GM12878 (cell line): ENCODE measurements around the gene MCM9. TPM values are rescaled to one million over a fixed set of nuclear protein-coding genes. Genes with fewer than 3 reads are reported as not detected.

Experiments used
- ATAC-seq: fragments of 200-7000 bp; cut with Tn5 transposase; 3 replicates; pipeline ENCODE4 v1.9.1; 2020; ENCODE audit warnings: mild to moderate bottlenecking, moderate library complexity
- BruUV-seq: library from RNA; stranded (reverse); fragments of 400-500 nt; replicated peaks from 2 replicates; lab custom pipeline; 2021; lab: Mats Ljungman, UMichigan
- CTCF ChIA-PET: fragments of 300-600 bp; sonication (Branson Sonifier 250); formaldehyde crosslinking; extraction: SDS; loops from one replicate; lab custom pipeline; 2021; ENCODE audit warnings: inconsistent platforms; lab: Yijun Ruan, JAX
- POLR2A ChIA-PET: fragments of 350-600 bp; formaldehyde crosslinking; extraction: SDS; loops from one replicate; lab custom pipeline; 2021; ENCODE audit warnings: inconsistent platforms; lab: Charles Lee
- RAD21 ChIA-PET: fragments of 300-600 bp; sonication (Branson Sonifier 250); formaldehyde crosslinking; loops from one replicate; lab custom pipeline; 2023; ENCODE audit warnings: antibody characterized with exemption; ENCODE audit not compliant: unreplicated experiment; lab: Charles Lee
- SMC1A ChIA-PET: fragments of 300-600 bp; sonication (Branson Sonifier 250); formaldehyde crosslinking; loops from one replicate; lab custom pipeline; 2023; ENCODE audit not compliant: unreplicated experiment, uncharacterized antibody; lab: Charles Lee
- DNase-seq: peaks from one replicate; pipeline ENCODE4 v3.0.0-alpha.2; 2011; ENCODE audit warnings: low read depth, low spot score
- FAIRE-seq: peaks from 3 replicates; lab custom pipeline; 2011; peaks lifted over from hg19 to GRCh38; lab: Jason Lieb, UNC
- H2AFZ ChIP-seq: 2 replicates; pipeline ENCODE4 v1.6.0; 2011; ENCODE audit warnings: low read depth, low read length, control low read depth; ENCODE audit not compliant: control insufficient read depth
- H3K27ac ChIP-seq: 2 replicates; pipeline ENCODE4 v1.5.1; 2011; ENCODE audit warnings: control low read depth; ENCODE audit not compliant: control insufficient read depth, insufficient read depth
- H3K27me3 ChIP-seq, 2 experiments: replicated peaks in 1 of 2; 2 replicates each; pipeline versions ENCODE4 v1.6.0 to v1.6.1; 2011; ENCODE audit warnings: low read length in 1 of 2; ENCODE audit not compliant: control insufficient read depth in 2 of 2, insufficient read depth in 2 of 2
- H3K36me3 ChIP-seq, 2 experiments: 2 replicates each; pipeline ENCODE4 v1.5.1; 2011; ENCODE audit warnings: low read length in 1 of 2; ENCODE audit not compliant: control insufficient read depth in 2 of 2, insufficient read depth in 2 of 2
- H3K4me1 ChIP-seq: 2 replicates; pipeline ENCODE4 v1.6.1; 2011; ENCODE audit warnings: mild to moderate bottlenecking, low read length, moderate library complexity, mixed read lengths; ENCODE audit not compliant: control insufficient read depth, insufficient read depth
- H3K4me2 ChIP-seq: 2 replicates; pipeline ENCODE4 v1.6.0; 2011; ENCODE audit warnings: control low read depth; ENCODE audit not compliant: control insufficient read depth, insufficient read depth
- H3K4me3 ChIP-seq: fragments of 200-600 bp; sonication (generic); 2 replicates; pipeline ENCODE4 v1.5.1; 2016
- H3K79me2 ChIP-seq: 2 replicates; pipeline ENCODE4 v1.6.0; 2011; ENCODE audit warnings: low read length; ENCODE audit not compliant: control insufficient read depth, insufficient read depth
- H3K9ac ChIP-seq: 2 replicates; pipeline ENCODE4 v1.8.0; 2011; ENCODE audit warnings: low read length, control low read depth, mixed read lengths; ENCODE audit not compliant: control insufficient read depth, insufficient read depth
- H3K9me3 ChIP-seq: replicated peaks from 3 replicates; pipeline ENCODE4 v1.5.1; 2011; ENCODE audit warnings: mild to moderate bottlenecking, low read length; ENCODE audit not compliant: control insufficient read depth, insufficient read depth
- H4K20me1 ChIP-seq: 2 replicates; pipeline ENCODE4 v1.6.0; 2011; ENCODE audit not compliant: control insufficient read depth, insufficient read depth
- ATF2 ChIP-seq: IDR thresholded peaks from 2 replicates; pipeline ENCODE4 v1.6.1; 2012; ENCODE audit warnings: low read length, inconsistent platforms
- CBX3 ChIP-seq: fragments of 200-600 bp; sonication (generic); IDR thresholded peaks from 2 replicates; pipeline ENCODE4 v1.6.1; 2016; ENCODE audit warnings: low read depth, borderline replicate concordance
- CBX5 ChIP-seq: sonication (generic); IDR thresholded peaks from 2 replicates; pipeline ENCODE4 v1.6.1; 2016; ENCODE audit warnings: low read depth, moderate library complexity, mild to moderate bottlenecking, inconsistent platforms
- CHD4 ChIP-seq: fragments of 200-600 bp; sonication (generic); IDR thresholded peaks from 2 replicates; pipeline ENCODE4 v1.6.1; 2016; ENCODE audit warnings: mild to moderate bottlenecking
- JUND ChIP-seq: IDR thresholded peaks from 2 replicates; pipeline ENCODE4 v1.6.1; 2012; ENCODE audit warnings: low read depth, mild to moderate bottlenecking, low read length, improper control_type of control experiment, moderate library complexity
- NFXL1 ChIP-seq: fragments of 450-650 bp; IDR thresholded peaks from 2 replicates; pipeline ENCODE4 v1.6.1; 2017; ENCODE audit warnings: antibody characterized with exemption, mild to moderate bottlenecking, borderline replicate concordance
- SMAD5 ChIP-seq: IDR thresholded peaks from 2 replicates; pipeline ENCODE4 v1.6.1; 2016; ENCODE audit warnings: antibody characterized with exemption, low read depth
- TCF3 ChIP-seq: IDR thresholded peaks from 2 replicates; pipeline ENCODE4 v1.6.1; 2012; ENCODE audit warnings: low read depth, mild to moderate bottlenecking, low read length, borderline replicate concordance; ENCODE audit not compliant: insufficient read depth
- ZNF217 ChIP-seq: fragments of 450-650 bp; IDR thresholded peaks from 2 replicates; pipeline ENCODE4 v1.6.1; 2017; ENCODE audit warnings: antibody characterized with exemption, mild to moderate bottlenecking
- WGBS: methylation state at CpG from one replicate; pipeline ENCODE4 v1.1.6; 2016; ENCODE audit warnings: low lambda C conversion rate; ENCODE audit not compliant: insufficient replicate concordance, insufficient coverage; ENCODE audit errors: missing lambda C conversion rate; 5-methylcytosine and 5-hydroxymethylcytosine counted together
- in situ Hi-C: fragments of 300-500 bp; cut with MboI; formaldehyde crosslinking; loops from 9 replicates; pipeline ENCODE4 v1.14.3; 2018; ENCODE audit warnings: mixed read lengths
- intact Hi-C: fragments of 100-400 bp; cut with micrococcal nuclease; formaldehyde crosslinking; loops from one replicate; pipeline ENCODE4 v1.14.2; 2022; ENCODE audit not compliant: unreplicated experiment
- polyA plus RNA-seq, 11 experiments: library from polyadenylated mRNA; depleted of rRNA in 4 of 11; unstranded in 6 of 11; stranded (reverse) in 5 of 11; fragments of >200 nt; fragmentation: Nextera tagmentation in 4 of 11; fragmentation: Illumina TruSeq in 1 of 11; extraction: Ambion mirVana in 4 of 11; extraction: Trizol in 1 of 11; gene quantifications; 1 replicate in 1 of 11; 2 replicates in 10 of 11; pipeline versions ENCODE4 v1.2.1 to v1.2.3, GENCODE V29; 2011 to 2016; ENCODE audit warnings: inconsistent platforms in 2 of 11, missing spikeins in 2 of 11, low read depth in 1 of 11
- total RNA-seq, 4 experiments: library from RNA; depleted of rRNA in 3 of 4; stranded (reverse); fragments of >200 nt in 3 of 4; fragmentation: Illumina TruSeq in 1 of 4; extraction: Trizol in 1 of 4; gene quantifications; 2 replicates each; pipeline versions ENCODE4 v1.2.1 to v1.2.3, GENCODE V29; 2013 to 2021
- TF ChIP-seq, protein P1 (sequence below): fragments of 450-650 bp; IDR thresholded peaks from 2 replicates; pipeline ENCODE4 v1.6.1; 2018; ENCODE audit warnings: borderline replicate concordance, mild to moderate bottlenecking; ENCODE audit not compliant: partially characterized antibody
- TF ChIP-seq, protein P2 (sequence below): fragments of 450-650 bp; IDR thresholded peaks from 2 replicates; pipeline ENCODE4 v1.6.1; 2017; ENCODE audit warnings: mild to moderate bottlenecking, moderate library complexity
- TF ChIP-seq, protein P3 (sequence below): fragments of 450-650 bp; IDR thresholded peaks from 2 replicates; pipeline ENCODE4 v1.6.1; 2016; ENCODE audit warnings: mild to moderate bottlenecking, moderate library complexity, borderline replicate concordance

The MCM9 gene
- total and polyA plus RNA-seq, 10 of the 15 experiments (the other 5 are each of a cell fraction or from before 2014, with no cell fraction given): 3.4 to 18.5 (median 9.7) TPM

- Histone ChIP-seq H4K20me1 (no peaks in the 10 kb centered on the region), H3K4me3 (no peak overlapping the region), H3K27ac (no peak overlapping the region), H3K79me2 (no peaks in the 10 kb centered on the region), H2AFZ (no peak overlapping the region), H3K4me2 (no peak overlapping the region), H3K27me3 (no peaks in the 10 kb centered on the region), H3K4me1 (no peaks in the 10 kb centered on the region), H3K9me3 (no peaks in the 10 kb centered on the region), H3K36me3 (no peaks in the 10 kb centered on the region), H3K9ac (no peak overlapping the region)
- no peak for ATAC-seq
- intact Hi-C loops (no loop called here), in situ Hi-C loops (no loop called here)
- no TSS peak for BruUV-seq
- FAIRE-seq: no peak
- 100% methylated on average over 2 of the region's 2 CpGs for WGBS
- DNase-seq: no peak
- RAD21 ChIA-PET: no interaction called here
- CTCF ChIA-PET: no interaction called here
- SMC1A ChIA-PET: interaction anchor here (1.6 kb wide), 1 partner anchor 17 kb away, joined by 5 read pairs; no protein-coding TSS in a partner anchor
- POLR2A ChIA-PET: interaction anchor here (0.5 kb wide), 1 partner anchor 821 kb away, joined by 3 read pairs; no protein-coding TSS in a partner anchor
- TF ChIP-seq, protein P1, sequence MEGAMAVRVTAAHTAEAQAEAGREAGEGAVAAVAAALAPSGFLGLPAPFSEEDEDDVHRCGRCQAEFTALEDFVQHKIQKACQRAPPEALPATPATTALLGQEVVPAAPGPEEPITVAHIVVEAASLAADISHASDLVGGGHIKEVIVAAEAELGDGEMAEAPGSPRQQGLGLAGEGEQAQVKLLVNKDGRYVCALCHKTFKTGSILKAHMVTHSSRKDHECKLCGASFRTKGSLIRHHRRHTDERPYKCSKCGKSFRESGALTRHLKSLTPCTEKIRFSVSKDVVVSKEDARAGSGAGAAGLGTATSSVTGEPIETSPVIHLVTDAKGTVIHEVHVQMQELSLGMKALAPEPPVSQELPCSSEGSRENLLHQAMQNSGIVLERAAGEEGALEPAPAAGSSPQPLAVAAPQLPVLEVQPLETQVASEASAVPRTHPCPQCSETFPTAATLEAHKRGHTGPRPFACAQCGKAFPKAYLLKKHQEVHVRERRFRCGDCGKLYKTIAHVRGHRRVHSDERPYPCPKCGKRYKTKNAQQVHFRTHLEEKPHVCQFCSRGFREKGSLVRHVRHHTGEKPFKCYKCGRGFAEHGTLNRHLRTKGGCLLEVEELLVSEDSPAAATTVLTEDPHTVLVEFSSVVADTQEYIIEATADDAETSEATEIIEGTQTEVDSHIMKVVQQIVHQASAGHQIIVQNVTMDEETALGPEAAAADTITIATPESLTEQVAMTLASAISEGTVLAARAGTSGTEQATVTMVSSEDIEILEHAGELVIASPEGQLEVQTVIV: no peak
- TF ChIP-seq CHD4 (no peak), ATF2 (no peak), NFXL1 (no peak), JUND (no peak), CBX5 (no peak), TCF3 (no peak), ZNF217 (no peak), CBX3 (no peak), SMAD5 (no peak)
- TF ChIP-seq, protein P2, sequence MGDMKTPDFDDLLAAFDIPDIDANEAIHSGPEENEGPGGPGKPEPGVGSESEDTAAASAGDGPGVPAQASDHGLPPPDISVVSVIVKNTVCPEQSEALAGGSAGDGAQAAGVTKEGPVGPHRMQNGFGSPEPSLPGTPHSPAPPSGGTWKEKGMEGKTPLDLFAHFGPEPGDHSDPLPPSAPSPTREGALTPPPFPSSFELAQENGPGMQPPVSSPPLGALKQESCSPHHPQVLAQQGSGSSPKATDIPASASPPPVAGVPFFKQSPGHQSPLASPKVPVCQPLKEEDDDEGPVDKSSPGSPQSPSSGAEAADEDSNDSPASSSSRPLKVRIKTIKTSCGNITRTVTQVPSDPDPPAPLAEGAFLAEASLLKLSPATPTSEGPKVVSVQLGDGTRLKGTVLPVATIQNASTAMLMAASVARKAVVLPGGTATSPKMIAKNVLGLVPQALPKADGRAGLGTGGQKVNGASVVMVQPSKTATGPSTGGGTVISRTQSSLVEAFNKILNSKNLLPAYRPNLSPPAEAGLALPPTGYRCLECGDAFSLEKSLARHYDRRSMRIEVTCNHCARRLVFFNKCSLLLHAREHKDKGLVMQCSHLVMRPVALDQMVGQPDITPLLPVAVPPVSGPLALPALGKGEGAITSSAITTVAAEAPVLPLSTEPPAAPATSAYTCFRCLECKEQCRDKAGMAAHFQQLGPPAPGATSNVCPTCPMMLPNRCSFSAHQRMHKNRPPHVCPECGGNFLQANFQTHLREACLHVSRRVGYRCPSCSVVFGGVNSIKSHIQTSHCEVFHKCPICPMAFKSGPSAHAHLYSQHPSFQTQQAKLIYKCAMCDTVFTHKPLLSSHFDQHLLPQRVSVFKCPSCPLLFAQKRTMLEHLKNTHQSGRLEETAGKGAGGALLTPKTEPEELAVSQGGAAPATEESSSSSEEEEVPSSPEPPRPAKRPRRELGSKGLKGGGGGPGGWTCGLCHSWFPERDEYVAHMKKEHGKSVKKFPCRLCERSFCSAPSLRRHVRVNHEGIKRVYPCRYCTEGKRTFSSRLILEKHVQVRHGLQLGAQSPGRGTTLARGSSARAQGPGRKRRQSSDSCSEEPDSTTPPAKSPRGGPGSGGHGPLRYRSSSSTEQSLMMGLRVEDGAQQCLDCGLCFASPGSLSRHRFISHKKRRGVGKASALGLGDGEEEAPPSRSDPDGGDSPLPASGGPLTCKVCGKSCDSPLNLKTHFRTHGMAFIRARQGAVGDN: no peak
- TF ChIP-seq, protein P3, sequence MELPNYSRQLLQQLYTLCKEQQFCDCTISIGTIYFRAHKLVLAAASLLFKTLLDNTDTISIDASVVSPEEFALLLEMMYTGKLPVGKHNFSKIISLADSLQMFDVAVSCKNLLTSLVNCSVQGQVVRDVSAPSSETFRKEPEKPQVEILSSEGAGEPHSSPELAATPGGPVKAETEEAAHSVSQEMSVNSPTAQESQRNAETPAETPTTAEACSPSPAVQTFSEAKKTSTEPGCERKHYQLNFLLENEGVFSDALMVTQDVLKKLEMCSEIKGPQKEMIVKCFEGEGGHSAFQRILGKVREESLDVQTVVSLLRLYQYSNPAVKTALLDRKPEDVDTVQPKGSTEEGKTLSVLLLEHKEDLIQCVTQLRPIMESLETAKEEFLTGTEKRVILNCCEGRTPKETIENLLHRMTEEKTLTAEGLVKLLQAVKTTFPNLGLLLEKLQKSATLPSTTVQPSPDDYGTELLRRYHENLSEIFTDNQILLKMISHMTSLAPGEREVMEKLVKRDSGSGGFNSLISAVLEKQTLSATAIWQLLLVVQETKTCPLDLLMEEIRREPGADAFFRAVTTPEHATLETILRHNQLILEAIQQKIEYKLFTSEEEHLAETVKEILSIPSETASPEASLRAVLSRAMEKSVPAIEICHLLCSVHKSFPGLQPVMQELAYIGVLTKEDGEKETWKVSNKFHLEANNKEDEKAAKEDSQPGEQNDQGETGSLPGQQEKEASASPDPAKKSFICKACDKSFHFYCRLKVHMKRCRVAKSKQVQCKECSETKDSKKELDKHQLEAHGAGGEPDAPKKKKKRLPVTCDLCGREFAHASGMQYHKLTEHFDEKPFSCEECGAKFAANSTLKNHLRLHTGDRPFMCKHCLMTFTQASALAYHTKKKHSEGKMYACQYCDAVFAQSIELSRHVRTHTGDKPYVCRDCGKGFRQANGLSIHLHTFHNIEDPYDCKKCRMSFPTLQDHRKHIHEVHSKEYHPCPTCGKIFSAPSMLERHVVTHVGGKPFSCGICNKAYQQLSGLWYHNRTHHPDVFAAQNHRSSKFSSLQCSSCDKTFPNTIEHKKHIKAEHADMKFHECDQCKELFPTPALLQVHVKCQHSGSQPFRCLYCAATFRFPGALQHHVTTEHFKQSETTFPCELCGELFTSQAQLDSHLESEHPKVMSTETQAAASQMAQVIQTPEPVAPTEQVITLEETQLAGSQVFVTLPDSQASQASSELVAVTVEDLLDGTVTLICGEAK: no peak
Observed at GRCh38 chr6:118872726-118873125, 62.2 kb downstream of the MCM9 start.
